Germinal center (tissue), 1 donor: ENCODE results near the gene CARD11.

ENCODE experiments used
- DNase-seq: peaks from one replicate; pipeline ENCODE4 v3.0.0; 2012; ENCODE audit warnings: mixed read lengths, low spot score

Gene CARD11

DNA sequence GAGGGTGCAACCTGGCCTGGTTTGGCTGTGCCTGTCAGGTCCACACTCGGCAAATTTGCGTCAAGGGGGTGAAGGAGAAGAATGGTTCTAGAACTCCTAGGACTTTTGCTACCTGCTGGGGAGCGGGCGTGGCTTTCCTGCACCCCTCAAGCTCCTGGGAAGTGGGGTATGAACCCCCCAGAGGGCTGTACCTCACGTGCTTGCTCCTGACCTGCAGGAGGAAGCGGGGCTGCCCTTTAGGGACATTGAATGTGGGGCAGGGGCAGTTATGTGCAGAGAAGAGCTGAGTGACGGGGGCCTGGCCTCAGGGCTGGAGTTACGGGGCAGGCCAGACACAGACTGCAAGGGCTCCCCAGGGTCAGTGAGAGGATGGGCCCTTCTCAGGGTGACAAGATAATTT lies 138.2 kb downstream of the CARD11 start:
- no peak for DNase-seq

- DNase-seq, result no peak
These were observed 138.6 kb downstream of the CARD11 start for GRCh38 chr7:2905027-2905426.

DNA sequence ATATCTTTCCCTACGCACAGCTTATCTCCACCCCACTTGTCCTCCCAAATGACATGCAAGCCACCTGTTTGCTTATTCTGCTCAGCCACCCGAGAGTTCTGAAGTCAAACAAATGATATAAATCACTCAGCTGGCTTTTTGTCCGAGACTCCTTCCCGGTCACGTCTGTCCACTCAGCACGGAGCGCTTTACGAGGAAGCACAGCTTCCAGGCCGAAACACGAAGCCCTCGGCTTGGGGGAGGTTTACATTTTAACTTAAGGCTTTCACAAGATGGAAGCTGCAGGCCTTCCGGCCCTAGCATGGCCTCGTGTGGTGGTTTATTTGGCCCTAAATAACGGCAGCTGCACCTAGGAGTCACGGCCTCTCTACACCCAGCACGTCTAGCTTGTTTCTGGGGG lies 139.5 kb downstream of the CARD11 start:
- no peak for DNase-seq

GRCh38 chr7:2903682-2904162 lies 139.9 kb downstream of the CARD11 start:
- no peak for DNase-seq

GRCh38 chr7:2897023-2897422 lies 146.6 kb downstream of the CARD11 start:
- DNase-seq, result no peak

DNA sequence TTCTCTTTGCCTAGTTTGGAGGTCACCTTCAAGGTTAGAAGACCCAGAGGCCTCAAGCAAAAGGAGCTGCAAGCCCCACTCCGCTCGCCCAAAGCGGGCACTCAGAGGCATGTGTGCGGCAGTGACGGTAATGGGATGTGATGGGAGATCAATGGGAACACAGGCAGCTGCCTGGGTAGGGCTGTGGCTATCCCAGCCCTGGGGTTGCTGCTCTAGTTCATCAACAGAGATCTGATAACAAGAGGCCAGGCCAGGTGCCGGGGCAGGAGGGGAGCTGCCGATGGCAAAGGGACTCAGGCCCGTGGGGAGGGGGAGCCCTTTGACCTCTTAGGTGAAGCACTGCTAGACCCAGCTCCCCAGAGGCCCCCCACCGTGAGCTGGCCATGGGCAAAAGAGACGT lies 147.5 kb downstream of the CARD11 start:
- no peak for DNase-seq

DNA sequence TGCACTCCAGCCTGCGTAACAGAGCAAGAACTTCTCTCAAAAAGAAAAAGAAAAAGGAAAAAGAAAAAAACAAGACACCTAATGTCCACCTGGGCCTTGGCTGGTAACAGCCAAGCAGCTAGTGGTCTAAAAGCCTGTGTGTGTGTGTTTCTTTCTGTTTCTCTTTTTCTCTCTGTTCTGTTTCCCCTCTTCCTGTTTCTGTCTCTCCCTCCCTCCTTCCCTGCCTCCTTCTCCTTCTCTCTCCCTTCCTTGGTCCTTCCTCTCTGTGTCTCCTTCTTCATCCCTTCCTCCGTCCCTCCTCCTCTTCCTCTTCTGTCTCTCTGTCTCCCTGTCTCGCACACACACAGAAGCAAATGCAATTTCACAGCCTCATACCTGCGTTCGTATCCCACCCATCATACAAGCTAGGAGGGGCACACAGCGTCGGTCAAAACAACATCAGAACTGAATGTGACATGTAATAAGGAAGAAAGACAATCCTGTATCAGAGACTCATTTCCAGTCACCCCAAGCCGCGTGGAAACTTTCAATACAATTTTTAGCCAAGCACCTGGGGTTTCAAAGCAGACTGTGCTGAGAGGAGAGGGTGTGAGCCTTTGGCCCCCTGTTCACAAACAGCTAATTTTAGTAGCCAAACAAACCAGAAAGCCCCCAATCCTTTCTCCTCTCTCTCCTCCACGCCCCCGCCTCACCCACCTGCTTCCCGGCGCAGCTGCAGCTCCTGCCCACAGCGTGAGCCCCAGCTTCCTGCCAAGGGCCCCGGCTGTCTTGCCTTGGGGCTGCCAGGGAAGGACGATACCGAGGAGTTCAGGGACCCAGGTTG lies 149.3 kb downstream of the CARD11 start:
- peak; percentile 69 for DNase-seq

GRCh38 chr7:2893411-2893861 lies 150.2 kb downstream of the CARD11 start:
- no peak for DNase-seq

DNA sequence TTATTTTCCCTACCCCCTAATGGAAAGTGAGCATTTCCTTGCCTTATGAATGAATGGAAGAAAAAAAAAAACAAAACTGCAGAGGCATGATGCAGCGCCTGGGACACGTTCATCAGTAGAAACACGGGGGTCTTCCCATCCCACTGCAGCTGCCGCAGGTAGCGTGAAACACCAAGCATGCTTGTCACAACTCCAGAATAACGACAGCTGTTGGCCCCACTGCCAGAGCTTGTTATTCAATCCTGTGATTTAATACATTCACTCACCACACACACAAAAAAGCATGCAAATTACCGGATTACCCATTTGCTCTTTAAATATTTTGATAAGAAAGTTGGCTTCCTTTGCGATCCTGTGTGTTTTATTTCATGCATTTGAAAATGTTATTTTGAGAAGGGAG lies 151.1 kb downstream of the CARD11 start:
- no peak for DNase-seq

GRCh38 chr7:2887816-2888215 lies 155.9 kb downstream of the CARD11 start:
- no peak for DNase-seq

DNA sequence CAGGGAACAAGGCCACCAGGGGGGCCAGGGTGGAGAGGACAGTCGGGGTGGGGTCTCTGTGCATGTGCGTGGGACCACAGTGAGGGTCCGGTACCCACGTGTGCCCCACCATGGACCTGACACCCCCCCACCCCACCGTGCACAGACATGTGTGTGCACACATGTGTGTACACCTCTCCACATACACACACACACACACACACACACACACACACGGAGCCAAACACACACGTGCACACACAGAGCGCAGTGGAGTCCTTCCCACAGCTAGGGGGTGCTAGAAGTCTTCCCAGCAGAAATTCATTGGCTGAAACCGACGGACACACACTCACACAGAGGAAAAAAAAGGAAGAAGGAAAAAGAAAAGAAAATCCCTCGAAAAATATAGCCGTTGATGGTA lies 156.8 kb downstream of the CARD11 start:
- peak; percentile 71 for DNase-seq

DNA sequence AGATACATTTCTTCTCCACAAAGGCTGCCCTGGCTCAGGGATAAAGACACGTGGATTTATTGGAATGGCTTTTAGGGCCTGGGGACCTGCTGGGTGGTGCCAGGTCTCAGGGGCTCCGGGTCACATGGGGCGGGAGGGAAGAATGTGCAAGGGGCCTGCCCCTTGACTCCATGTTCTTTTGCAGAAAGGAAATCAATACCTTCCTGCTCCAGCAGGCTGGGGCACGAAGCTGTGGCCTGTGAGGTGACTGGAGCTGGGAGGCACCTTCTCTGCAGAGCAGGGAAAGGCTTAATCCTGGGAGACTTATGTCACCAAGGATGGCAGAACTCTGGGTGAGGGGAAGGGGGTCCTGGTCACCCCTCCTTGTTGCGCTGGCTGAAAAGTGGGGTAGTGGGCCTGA lies 157.3 kb downstream of the CARD11 start:
- DNase-seq, result no peak

DNA sequence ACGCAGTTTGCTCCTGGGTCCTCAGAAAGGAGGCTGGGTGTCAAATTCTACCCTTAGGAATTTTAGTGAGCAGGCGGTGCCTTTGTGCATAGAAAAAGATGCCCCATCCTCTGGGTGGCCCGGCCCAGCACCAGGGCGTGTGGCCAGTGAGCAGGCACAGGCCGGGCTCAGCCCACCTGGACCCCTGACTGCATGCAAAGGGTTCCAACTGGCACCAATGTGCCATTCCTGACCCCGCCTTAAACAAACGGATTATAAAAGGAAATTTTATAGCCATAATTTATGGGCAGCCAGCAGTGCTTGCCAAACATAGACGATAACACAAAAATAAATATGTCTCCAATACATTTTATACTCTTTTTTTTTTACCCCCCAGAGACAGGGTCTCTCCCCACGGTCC lies 159.5 kb downstream of the CARD11 start:
- no peak for DNase-seq

GRCh38 chr7:2883101-2883500 lies 160.6 kb downstream of the CARD11 start:
- DNase-seq, result no peak

DNA sequence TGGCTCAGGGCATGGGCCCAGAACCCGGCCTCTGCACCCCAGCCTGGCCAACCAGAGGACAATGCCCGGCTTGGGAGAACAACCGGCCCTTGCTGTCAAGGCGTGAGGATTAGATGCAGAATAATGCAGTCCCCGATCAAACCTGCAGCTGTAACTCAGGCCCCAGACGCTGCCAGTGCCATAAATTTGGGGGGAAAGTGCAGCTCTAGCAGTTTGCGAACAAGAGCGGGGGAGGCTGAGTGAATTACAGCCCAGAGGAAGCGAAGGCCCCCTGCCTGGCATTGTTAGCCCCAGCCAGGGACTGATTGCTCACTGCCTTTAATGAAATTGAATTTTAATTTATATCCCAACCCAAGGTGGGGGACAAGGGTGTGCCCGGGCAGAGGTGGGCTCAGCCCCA lies 161.6 kb downstream of the CARD11 start:
- DNase-seq, result no peak

GRCh38 chr7:2880874-2881533 lies 162.7 kb downstream of the CARD11 start:
- DNase-seq, result no peak

- DNase-seq, result no peak
These were observed 163.6 kb downstream of the CARD11 start for GRCh38 chr7:2880051-2880450.

DNA sequence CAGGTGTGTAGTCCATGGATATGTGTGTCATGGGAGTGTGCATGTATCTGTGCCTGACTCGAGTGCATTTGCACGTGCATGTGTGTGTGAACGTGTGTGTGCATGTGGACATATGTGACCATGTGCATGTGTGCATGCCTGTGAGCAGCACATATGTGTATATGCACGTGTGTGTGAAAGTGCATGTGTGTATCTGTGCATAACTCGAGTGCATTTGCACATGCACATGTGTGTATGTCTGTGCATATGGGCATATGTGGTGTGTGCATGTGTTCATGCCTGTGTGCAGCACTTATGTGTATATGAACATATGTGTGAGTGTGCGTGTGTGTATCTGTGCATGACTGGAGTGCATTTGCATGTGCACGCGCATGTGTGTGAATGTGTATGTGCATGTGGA lies 164.3 kb downstream of the CARD11 start:
- no peak for DNase-seq

- no peak for DNase-seq
These were observed 165.4 kb downstream of the CARD11 start for GRCh38 chr7:2878306-2878705.

DNA sequence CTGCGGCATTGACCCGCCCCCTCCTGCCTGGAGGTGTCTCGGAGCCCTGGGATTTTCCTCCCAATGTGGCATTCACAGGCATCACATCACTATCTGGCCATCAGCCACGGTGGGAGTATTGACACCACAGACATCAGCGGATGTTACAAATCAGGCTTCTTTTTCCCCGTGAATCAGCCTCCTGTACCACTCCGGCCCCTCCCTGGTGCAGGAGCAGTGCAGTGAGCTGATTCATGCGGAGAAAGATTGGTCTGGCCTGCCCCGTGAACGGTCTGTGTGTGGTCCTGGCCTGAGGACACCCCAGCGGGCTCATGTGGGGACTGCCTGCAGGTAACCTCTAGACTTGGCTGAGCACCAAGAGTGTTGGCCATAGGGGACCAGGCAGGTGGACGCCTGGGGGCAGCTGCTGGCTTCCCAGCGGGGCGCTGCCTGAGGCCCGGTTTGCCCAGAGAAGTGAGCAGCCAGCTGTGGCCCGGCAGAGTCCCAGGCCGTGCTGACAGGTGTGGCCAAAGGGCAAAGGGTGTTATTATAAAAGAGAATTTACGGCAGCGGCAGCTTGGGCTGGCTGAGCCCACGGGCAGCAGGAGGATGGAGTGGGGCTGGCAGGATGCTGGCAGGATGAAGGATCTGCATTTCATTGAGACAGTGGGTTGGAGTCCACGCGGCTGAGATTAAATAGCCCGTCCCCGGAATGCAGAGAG lies 167.5 kb downstream of the CARD11 start:
- no peak for DNase-seq

GRCh38 chr7:2873686-2874551 lies 169.7 kb downstream of the CARD11 start:
- DNase-seq, result no peak

DNA sequence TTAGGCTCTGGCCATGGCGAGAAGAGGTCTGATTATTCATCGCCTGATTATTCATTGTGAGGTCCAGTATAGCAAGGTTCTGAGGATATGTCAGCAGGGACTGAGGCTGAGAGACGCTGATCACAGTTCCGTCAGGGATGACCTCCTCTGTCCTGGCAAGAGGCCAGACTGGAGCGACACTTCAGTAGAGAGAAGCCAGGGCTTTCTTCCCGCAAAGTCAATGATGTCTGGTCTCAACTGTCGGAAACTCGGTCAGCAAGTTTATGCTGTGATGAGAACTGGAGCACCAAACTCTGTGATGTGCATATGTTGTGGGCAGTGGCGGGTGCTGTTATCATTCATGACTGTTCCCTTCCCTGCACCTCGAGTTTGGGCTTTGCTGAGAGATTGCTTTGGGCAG lies 170.5 kb downstream of the CARD11 start:
- no peak for DNase-seq
